Measurements from ENCODE around the gene NSMF.

- TF ChIP-seq CTCF (IDR thresholded peaks at IDR 0.05; ENCODE audit: extremely low read depth in 1 of 2, insufficient read depth in 1 of 2, low read depth in 1 of 2, low read length in 2 of 2): no peak
- TF ChIP-seq MYC (IDR thresholded peaks at IDR 0.05; ENCODE audit: low read depth, low read length): no peak
- TF ChIP-seq MAX (IDR thresholded peaks at IDR 0.05; ENCODE audit: insufficient read depth, insufficient read length): no peak
- TF ChIP-seq GATA2 (IDR thresholded peaks at IDR 0.05; ENCODE audit: insufficient read depth, insufficient read length, low read depth, low read length): no peak
- no peak for TF ChIP-seq POLR2A (IDR thresholded peaks at IDR 0.05; ENCODE audit: low read depth, low read length)
Observed at GRCh38 chr9:137502008-137502911, 43.1 kb upstream of the NSMF start.
